ENCODE measurements around the gene PTPN14. TPM values are rescaled to one million over a fixed set of nuclear protein-coding genes. Genes with fewer than 3 reads are reported as not detected.
"Not testable (repeated sequence)": the region's sequence is repeated elsewhere in the genome, so short reads cannot be mapped to it uniquely, and the experiment has no call there.

Gene PTPN14
- total RNA-seq, 1 donor, result under 0.01 TPM

GRCh38 chr1:214538496-214538895 is 12.9 kb downstream of the PTPN14 start:
- Histone ChIP-seq H3K27me3 (ENCODE audit: insufficient read depth, low read length) (no peaks in the 10 kb centered on the region), H3K4me1 (ENCODE audit: insufficient read depth, low read length) (no peaks in the 10 kb centered on the region)

GRCh38 chr1:214537872-214538473 is 13.4 kb downstream of the PTPN14 start:
- Histone ChIP-seq H3K27me3 (ENCODE audit: insufficient read depth, low read length) (no peaks in the 10 kb centered on the region), H3K4me1 (ENCODE audit: insufficient read depth, low read length) (no peaks in the 10 kb centered on the region), H3K9me3 (ENCODE audit: low read depth, low read length) (no peaks in the 10 kb centered on the region), H3K4me3 (ENCODE audit: low read length) (no peak overlapping the region)

More at GRCh38 chr1:214538496-214538895, 12.9 kb downstream of the PTPN14 start:
- no peak overlapping the region for H3K4me3 ChIP-seq (ENCODE audit: low read length)
- no peaks in the 10 kb centered on the region for H3K9me3 ChIP-seq (ENCODE audit: low read depth, low read length)

- Histone ChIP-seq H3K27me3 (ENCODE audit: insufficient read depth, low read length) (no peaks in the 10 kb centered on the region), H3K4me3 (ENCODE audit: low read length) (no peak overlapping the region), H3K4me1 (ENCODE audit: insufficient read depth, low read length) (no peaks in the 10 kb centered on the region), H3K9me3 (ENCODE audit: low read depth, low read length) (no peaks in the 10 kb centered on the region)
Observed at GRCh38 chr1:214537219-214537618, 14.2 kb downstream of the PTPN14 start.

- Histone ChIP-seq H3K9me3 (ENCODE audit: low read depth, low read length) (no peaks in the 10 kb centered on the region), H3K4me1 (ENCODE audit: insufficient read depth, low read length) (no peaks in the 10 kb centered on the region), H3K27me3 (ENCODE audit: insufficient read depth, low read length) (no peaks in the 10 kb centered on the region), H3K4me3 (ENCODE audit: low read length) (no peak overlapping the region)
Observed at GRCh38 chr1:214532070-214532469, 19.3 kb downstream of the PTPN14 start.

- Histone ChIP-seq H3K27me3 (ENCODE audit: insufficient read depth, low read length) (no peaks in the 10 kb centered on the region), H3K4me1 (ENCODE audit: insufficient read depth, low read length) (no peaks in the 10 kb centered on the region), H3K4me3 (ENCODE audit: low read length) (no peak overlapping the region), H3K9me3 (ENCODE audit: low read depth, low read length) (no peaks in the 10 kb centered on the region)
Observed at GRCh38 chr1:214525535-214526019, 25.8 kb downstream of the PTPN14 start.

GRCh38 chr1:214524824-214525223 is 26.6 kb downstream of the PTPN14 start:
- no peaks in the 10 kb centered on the region for H3K27me3 ChIP-seq (ENCODE audit: insufficient read depth, low read length)
- H3K4me1 ChIP-seq (ENCODE audit: insufficient read depth, low read length), result no peaks in the 10 kb centered on the region
- H3K9me3 ChIP-seq (ENCODE audit: low read depth, low read length), result no peaks in the 10 kb centered on the region
- H3K4me3 ChIP-seq (ENCODE audit: low read length), result no peak overlapping the region

- Histone ChIP-seq H3K4me1 (ENCODE audit: insufficient read depth, low read length) (no peaks in the 10 kb centered on the region), H3K4me3 (ENCODE audit: low read length) (no peak overlapping the region), H3K9me3 (ENCODE audit: low read depth, low read length) (no peaks in the 10 kb centered on the region), H3K27me3 (ENCODE audit: insufficient read depth, low read length) (no peaks in the 10 kb centered on the region)
Observed at GRCh38 chr1:214523124-214523824, 28.1 kb downstream of the PTPN14 start.

GRCh38 chr1:214521458-214521857 is 29.9 kb downstream of the PTPN14 start:
- H3K9me3 ChIP-seq (ENCODE audit: low read depth, low read length); H3K4me3 ChIP-seq (ENCODE audit: low read length); H3K27me3 ChIP-seq (ENCODE audit: insufficient read depth, low read length); H3K4me1 ChIP-seq (ENCODE audit: insufficient read depth, low read length): not testable (repeated sequence)

GRCh38 chr1:214520544-214521165 is 30.7 kb downstream of the PTPN14 start:
- no peaks in the 10 kb centered on the region for H3K27me3 ChIP-seq (ENCODE audit: insufficient read depth, low read length)
- no peak overlapping the region for H3K4me3 ChIP-seq (ENCODE audit: low read length)
- no peaks in the 10 kb centered on the region for H3K4me1 ChIP-seq (ENCODE audit: insufficient read depth, low read length)
- H3K9me3 ChIP-seq (ENCODE audit: low read depth, low read length), result no peaks in the 10 kb centered on the region

- no peak overlapping the region for H3K4me3 ChIP-seq (ENCODE audit: low read length)
- H3K27me3 ChIP-seq (ENCODE audit: insufficient read depth, low read length), result no peaks in the 10 kb centered on the region
- no peaks in the 10 kb centered on the region for H3K4me1 ChIP-seq (ENCODE audit: insufficient read depth, low read length)
- H3K9me3 ChIP-seq (ENCODE audit: low read depth, low read length), result no peaks in the 10 kb centered on the region
Observed at GRCh38 chr1:214518361-214518760, 33.0 kb downstream of the PTPN14 start.

- Histone ChIP-seq H3K9me3 (ENCODE audit: low read depth, low read length) (no peaks in the 10 kb centered on the region), H3K4me1 (ENCODE audit: insufficient read depth, low read length) (no peaks in the 10 kb centered on the region), H3K4me3 (ENCODE audit: low read length) (no peak overlapping the region)
Observed at GRCh38 chr1:214516434-214517326, 34.7 kb downstream of the PTPN14 start.

GRCh38 chr1:214515544-214516433 is 35.6 kb downstream of the PTPN14 start:
- Histone ChIP-seq H3K4me1 (ENCODE audit: insufficient read depth, low read length) (no peaks in the 10 kb centered on the region), H3K9me3 (ENCODE audit: low read depth, low read length) (no peaks in the 10 kb centered on the region), H3K27me3 (ENCODE audit: insufficient read depth, low read length) (no peaks in the 10 kb centered on the region), H3K4me3 (ENCODE audit: low read length) (no peak overlapping the region)

More at GRCh38 chr1:214516434-214517326, 34.7 kb downstream of the PTPN14 start:
- H3K27me3 ChIP-seq (ENCODE audit: insufficient read depth, low read length), result no peaks in the 10 kb centered on the region

GRCh38 chr1:214514819-214515383 is 36.5 kb downstream of the PTPN14 start:
- H3K4me3 ChIP-seq (ENCODE audit: low read length), result no peak overlapping the region
- no peaks in the 10 kb centered on the region for H3K27me3 ChIP-seq (ENCODE audit: insufficient read depth, low read length)
- H3K4me1 ChIP-seq (ENCODE audit: insufficient read depth, low read length), result no peaks in the 10 kb centered on the region
- H3K9me3 ChIP-seq (ENCODE audit: low read depth, low read length), result no peaks in the 10 kb centered on the region

Measured in mononuclear cell (primary cell).